ACHN (cell line): ENCODE measurements around the gene DPF3.

Source experiments
- DNase-seq: peaks from one replicate; pipeline ENCODE4 v3.0.0-alpha.2; 2015
- in situ Hi-C: cut with HindIII; loops from 2 replicates; pipeline ENCODE4 v1.10.0; 2017; ENCODE audit warnings: low sequenced_read_pairs, low pct_ligation_motif_present, low pct_unique_long_range_greater_than_20kb

Gene DPF3

DNA sequence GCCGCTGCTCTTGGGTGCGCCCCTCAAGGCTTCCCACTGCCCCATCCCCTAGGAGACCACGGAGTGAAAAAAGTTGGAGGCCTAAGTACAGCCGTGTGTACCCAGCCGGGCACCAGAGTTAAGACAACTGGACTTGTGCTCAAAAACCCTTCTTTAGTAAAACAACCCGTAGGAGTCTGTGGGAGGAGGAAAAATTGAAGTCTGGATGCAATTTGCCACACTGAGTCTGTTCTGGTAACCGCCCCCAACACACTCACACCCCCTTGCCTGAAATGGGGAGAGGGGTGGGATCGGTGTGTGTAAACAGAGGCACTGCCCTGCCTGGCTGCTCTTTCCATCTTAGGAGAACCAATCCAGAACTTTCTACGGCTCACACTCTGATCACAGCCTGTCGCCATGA is 41.7 kb downstream of the DPF3 start:
- no peak for DNase-seq
- in situ Hi-C loops, result no loop called here

GRCh38 chr14:72851635-72852034 is 42.3 kb downstream of the DPF3 start:
- no peak for DNase-seq
- in situ Hi-C loops, result no loop called here

- peak; percentile 46 for DNase-seq
- in situ Hi-C loops, result no loop called here
These were observed 43.5 kb downstream of the DPF3 start for GRCh38 chr14:72850360-72850759.

DNA sequence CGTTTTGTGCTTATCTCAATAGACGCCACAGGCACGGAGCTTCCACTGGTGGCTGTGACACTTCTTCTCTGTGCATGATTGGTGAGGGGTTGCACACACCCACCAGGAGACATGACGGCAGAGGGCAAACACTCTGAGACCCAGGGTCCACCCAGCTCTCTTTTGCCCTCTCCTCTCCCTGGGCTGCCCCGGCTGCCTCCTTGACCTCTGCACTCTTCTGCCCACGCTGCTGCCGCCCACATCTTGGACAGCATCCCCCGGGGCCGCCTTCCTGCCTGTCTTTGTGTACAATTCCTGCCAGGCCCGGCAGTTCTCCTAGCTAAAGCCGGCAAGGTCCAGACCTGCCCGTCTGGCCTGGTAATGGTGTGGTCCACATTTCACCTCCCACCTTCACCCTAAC is 44.7 kb downstream of the DPF3 start:
- in situ Hi-C loops, result no loop called here
- no peak for DNase-seq

- in situ Hi-C loops, result no loop called here
- no peak for DNase-seq
These were observed 46.2 kb downstream of the DPF3 start for GRCh38 chr14:72847721-72848120.

- in situ Hi-C loops, result no loop called here
- no peak for DNase-seq
These were observed 48.2 kb downstream of the DPF3 start for GRCh38 chr14:72845683-72846082.

GRCh38 chr14:72845196-72845595 is 48.7 kb downstream of the DPF3 start:
- in situ Hi-C loops, result no loop called here
- DNase-seq, result no peak

GRCh38 chr14:72844524-72844923 is 49.4 kb downstream of the DPF3 start:
- in situ Hi-C loops, result no loop called here
- DNase-seq, result no peak

DNA sequence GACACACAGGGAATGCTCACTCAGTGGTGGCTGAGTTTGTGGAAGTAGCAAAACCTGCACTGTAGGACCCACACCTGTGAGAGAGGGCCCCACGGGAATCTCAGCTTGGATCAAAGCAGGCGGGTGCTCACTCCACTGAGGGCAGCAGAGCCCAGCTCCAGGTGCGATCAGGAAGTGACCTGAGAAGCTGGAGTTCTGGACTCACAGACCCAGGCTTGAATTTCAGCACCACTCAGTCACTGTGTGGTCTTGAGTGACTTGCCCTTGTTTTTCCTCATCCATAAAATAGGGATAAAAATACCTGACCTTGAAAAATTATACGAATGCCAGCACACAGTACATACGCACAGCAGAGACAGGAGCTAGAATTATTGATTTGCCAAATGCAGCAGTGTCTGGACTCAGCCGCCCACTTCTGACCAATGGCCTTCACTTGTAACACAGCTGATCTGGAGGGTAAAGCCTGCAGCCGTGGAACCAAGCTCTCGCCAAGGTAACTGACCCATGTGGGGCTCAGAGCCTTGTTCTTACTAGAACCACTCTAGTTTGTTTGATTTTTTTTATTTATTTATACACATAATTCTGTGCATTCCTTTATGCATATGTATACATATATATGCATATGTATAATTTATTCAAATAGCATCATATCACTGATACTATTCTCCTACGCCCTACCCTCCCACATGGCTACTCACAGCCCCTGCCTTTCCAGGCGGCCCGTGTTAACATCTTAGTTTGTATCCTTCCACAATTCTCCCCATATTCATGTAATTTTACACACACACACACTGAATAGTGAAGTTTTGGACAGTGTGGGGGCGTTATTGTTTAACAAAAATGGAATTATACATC is 53.9 kb downstream of the DPF3 start:
- DNase-seq, result no peak
- in situ Hi-C loops, result no loop called here

- in situ Hi-C loops, result no loop called here
These were observed 54.5 kb downstream of the DPF3 start for GRCh38 chr14:72839351-72839750.

GRCh38 chr14:72836085-72836484 is 57.8 kb downstream of the DPF3 start:
- in situ Hi-C loops, result no loop called here
- DNase-seq, result no peak

More at GRCh38 chr14:72839351-72839750, 54.5 kb downstream of the DPF3 start:
- no peak for DNase-seq

GRCh38 chr14:72833174-72833573 is 60.7 kb downstream of the DPF3 start:
- DNase-seq, result no peak
- in situ Hi-C loops, result no loop called here

DNA sequence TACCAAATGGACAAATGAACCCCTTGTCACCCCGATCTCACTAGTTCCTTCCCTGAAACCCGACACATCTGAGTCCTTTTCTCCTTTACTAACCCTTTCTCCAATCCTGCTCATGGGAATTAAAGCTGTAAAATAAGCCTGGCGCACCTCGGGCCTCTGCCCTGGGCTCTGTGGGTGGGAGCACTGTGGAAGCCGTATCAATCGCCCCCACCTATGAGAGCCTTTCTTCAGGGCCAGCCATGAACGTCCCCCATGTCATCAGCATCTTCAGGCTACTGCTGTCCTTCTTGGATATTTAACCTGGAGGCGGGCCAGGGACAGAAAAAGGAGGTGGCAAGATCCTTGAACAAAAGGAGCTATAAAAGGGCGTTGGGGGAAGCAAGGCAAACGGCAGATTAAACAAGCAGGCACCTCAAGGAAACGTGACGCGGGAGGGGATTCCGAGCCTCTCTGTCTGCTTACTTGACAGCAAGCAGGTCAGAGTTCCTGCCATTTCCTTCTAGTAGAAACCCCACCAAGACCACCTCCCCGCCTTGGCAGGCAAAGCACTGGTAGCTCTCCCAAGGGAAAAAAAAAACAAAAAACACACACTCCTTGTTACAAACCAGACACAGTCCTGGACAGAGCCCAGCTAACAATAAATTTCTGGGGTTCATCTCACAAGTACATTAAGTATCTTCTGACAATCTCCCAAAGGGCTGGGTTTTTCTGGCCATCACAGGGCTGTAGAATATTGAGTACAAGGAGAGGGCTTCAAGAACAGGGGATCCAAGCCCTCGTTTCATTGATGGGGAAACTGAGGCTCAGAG is 62.9 kb downstream of the DPF3 start:
- no peak for DNase-seq
- in situ Hi-C loops, result no loop called here

- in situ Hi-C loops, result no loop called here
- no peak for DNase-seq
These were observed 63.5 kb downstream of the DPF3 start for GRCh38 chr14:72830356-72830755.

DNA sequence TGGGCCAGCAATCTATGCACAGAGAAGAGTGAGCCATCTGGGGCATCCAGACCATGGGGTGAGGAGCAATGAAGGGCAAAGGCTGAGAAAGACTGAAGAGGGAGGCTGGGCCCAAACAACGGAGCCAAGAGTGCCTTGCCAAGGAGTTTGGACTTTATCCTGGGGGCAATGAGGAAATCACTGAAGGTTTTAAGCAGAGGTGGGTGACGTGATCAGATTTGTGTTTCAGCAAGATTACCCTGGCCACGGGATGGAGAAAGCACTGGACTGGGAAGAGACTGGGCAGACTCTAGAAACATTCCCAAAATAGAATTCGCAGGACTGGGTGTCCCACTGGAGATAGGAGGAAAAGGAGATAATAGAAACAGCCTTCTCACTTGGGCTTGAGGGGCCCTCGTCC is 65.3 kb downstream of the DPF3 start:
- no peak for DNase-seq
- in situ Hi-C loops, result no loop called here

DNA sequence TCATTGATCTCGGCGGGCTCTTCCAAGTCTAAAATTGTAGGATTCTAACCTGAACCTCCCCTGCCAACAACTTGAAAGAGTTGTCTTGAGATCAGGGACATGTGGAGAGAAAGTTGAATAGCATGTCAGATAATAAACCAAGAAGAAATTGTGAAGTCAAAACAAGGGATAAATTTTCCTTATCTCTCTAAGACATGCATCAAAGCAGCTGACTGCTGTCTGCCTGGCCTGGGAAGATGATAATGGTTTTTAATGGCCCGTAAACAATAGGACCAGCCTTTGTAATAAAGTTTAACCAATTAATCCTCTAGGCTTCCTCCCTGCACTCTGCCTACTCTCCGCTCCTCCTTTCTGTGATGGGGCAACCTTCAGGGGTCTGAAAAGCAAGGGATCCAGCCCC is 67.9 kb downstream of the DPF3 start:
- DNase-seq, result no peak
- in situ Hi-C loops, result no loop called here

GRCh38 chr14:72825486-72825885 is 68.4 kb downstream of the DPF3 start:
- in situ Hi-C loops, result no loop called here

GRCh38 chr14:72824051-72824450 is 69.8 kb downstream of the DPF3 start:
- no peak for DNase-seq
- in situ Hi-C loops, result no loop called here

More at GRCh38 chr14:72825486-72825885, 68.4 kb downstream of the DPF3 start:
- DNase-seq, result no peak

GRCh38 chr14:72822946-72823611 is 70.8 kb downstream of the DPF3 start:
- no peak for DNase-seq
- in situ Hi-C loops, result no loop called here
